Fibroblast of gingiva (primary cell): ENCODE data around the gene SUPT4H1.

ENCODE experiments used
- DNase-seq: peaks from one replicate; pipeline ENCODE4 v3.0.0-alpha.2; 2011; ENCODE audit warnings: low read depth

SUPT4H1 gene

DNA sequence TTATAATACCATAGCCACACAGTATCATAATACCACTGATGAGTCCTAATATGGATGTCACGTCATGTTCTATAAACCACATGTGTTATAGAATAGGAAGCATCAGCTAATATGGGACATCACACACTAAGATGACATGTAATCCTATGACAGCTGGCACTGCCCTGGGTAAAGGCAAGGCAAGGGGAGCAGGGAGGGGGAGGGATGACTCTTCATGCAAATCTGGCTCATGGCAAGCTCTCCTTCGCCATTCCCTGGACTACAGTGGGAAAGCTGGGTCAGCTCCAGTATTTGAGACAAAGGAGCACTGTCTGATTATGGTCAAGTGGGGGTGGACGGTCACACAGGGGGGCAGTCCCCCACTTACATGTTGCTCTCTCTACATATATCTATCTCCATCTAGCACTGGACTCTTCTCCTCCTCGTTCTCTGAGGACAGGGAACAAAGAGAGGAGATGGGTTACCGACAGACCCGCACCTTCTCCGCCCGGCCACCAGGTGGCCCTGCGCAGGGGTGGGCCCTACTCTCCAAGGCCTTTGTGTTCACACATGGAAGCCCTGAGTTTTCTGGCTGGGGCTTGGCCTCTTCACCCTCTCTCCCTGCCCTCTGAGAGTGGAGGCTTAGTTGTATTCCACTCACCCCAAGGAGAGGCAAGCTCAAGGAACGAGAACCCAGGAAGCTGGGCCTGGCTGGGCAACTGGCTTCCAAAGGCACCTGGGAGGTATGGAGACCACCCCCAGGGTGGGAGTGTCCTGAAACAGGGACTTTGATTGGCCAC lies 47.8 kb downstream of the SUPT4H1 start:
- peak; percentile 11 for DNase-seq

DNA sequence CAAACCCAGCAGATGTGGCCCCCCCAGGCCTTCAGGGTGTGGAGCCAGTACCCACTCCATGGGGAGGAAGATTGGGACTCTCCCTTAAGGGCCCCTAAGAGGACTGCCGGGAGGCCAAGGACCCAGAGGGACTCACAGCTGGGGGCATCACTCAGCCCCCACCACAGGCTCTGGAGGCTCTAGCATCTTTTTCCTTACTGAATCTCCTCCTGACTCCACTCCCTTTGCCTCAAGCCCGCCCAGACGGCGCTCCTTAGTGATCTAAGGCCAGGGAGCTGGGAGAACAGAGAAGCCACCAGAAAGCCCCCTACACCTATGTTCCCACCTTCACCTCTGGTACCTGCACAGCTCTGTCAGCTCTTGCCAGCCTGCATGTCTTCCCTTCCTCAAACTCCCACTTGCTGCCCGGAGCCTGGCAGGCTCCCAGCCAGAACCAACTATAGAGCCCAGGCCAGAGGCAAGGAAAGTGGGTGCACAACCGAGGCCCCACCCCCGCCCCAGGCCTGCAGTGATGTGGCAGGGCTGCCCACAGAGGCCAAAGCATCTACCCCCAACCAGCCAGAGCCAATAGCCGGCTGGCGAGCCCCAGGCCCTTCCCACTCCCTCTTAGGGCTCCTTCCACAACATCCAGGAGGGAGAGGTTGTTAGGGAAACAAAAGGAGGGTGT lies 48.9 kb downstream of the SUPT4H1 start:
- no peak for DNase-seq

DNA sequence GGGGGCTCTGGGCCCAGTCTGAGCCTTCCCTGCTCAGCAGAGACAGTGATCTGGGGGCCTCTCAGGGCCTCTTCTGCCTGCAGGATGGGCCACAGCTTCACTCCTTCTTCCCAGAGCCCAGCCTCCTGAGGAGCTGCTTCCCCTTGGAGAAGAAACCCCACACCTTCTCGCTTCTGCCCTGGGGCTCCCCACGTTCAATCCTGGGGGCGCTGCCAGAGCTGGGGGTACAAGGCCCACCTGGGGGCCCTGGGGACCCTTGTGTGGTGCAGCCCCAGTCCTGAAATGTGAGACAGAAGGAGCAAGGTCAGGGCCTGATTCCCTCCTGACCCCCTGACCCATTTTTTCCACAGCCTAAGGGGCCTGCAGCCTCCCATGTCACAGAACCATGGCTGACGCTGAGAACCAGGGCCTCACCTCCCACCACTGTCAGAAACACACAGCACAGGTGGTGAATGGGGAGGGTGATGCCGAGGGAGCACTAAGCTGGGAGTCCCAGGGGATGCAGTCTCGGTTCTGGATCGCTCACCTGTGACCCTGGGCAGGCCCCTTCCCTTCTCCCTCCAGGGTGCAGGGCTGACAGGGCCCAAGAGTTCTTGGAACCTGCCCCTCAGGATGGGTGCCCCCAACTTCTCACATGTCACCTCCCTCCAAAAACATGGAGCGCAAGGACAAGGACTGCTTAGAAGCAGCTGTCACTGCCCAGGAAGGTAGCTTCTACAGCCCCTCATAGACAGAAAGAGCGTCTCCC lies 49.7 kb downstream of the SUPT4H1 start:
- DNase-seq = no peak

DNA sequence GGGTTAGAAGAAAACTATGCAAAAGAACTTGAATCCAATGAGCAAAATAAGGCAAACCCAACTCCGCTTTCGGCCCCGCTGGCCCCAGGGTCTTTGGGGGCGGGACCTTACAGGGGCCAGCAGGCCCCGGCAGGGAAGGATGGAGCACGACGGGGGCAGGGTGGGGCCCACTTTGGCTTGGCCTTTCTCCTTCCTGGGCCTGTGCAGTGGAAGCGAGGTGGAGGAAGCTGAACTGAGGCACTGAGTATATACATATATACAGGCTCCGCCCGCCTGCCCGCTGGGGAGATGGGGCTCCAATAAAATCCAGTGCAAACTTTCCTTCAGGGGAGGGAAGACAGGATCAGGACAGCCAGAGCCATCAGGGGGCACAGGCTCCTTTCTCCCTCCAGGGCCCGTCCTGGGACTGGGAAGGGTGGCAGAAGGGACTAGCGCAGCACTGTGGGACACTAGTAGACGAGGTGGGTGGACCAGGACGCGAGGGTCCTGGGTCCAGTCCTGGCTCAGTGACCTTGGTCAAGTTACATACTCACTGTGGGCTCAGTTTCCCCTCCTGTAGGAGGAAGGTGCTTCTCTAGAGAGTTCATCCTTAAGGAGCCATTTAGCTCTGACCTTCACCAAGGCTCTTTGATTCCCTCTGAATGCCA lies 50.4 kb downstream of the SUPT4H1 start:
- DNase-seq = no peak

DNA sequence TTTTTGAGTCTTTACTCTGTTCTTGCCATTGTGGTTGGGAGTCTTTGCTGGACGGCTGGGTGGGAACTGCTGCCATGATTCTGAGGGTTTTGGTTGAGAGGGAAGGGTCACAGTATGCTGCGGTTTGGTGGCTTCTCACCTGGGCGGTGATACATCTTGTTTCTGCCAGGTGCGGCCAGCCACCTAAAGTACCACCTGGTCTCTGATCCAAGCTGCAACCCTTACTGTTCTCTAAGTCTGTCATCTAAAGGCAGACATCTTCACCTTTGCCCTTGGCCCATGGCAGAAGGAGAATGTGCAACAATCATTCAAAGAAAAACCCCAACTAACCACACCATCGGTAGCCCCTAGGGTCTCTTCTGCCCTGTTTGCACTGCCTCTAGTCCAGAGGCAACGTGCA lies 51.7 kb downstream of the SUPT4H1 start:
- no peak for DNase-seq
